ENCODE measurements around the gene STARD3NL. TPM values are rescaled to one million over a fixed set of nuclear protein-coding genes. Genes with fewer than 3 reads are reported as not detected.

The STARD3NL gene
- total and polyA plus RNA-seq, 2 experiments from 2014 or later = 64.0 to 68.1 TPM

- Histone ChIP-seq H3K9ac (no peak overlapping the region), H3K79me2 (ENCODE audit: insufficient read depth) (no peaks in the 10 kb centered on the region), H3K9me2 (ENCODE audit: insufficient read depth) (no peaks in the 10 kb centered on the region), H3F3A (ENCODE audit: insufficient read depth) (no peaks in the 10 kb centered on the region), H3K9me3 (ENCODE audit: low read depth) (no peaks in the 10 kb centered on the region), H3K27ac (no peak overlapping the region), H4K20me1 (ENCODE audit: insufficient read depth) (no peaks in the 10 kb centered on the region), H3K4me2 (ENCODE audit: unreplicated experiment) (no peak overlapping the region), H3K36me3 (ENCODE audit: low read depth) (no peaks in the 10 kb centered on the region), H3K4me1 (ENCODE audit: insufficient read depth) (no peaks in the 10 kb centered on the region), H2AFZ (no peak overlapping the region), H3K27me3 (replicated peaks; ENCODE audit: insufficient read depth) (no peaks in the 10 kb centered on the region), H3K4me3 (no peak overlapping the region)
- no peak for TF ChIP-seq EZH2 (IDR thresholded peaks at IDR 0.05; ENCODE audit: insufficient read depth, poor library complexity, severe bottlenecking)
- TF ChIP-seq EZH2phosphoT487 (IDR thresholded peaks at IDR 0.05; ENCODE audit: insufficient read depth, low read depth) = no peak
- in situ Hi-C loops (cut with MboI) = no loop called here
- WGBS, 2 experiments (ENCODE audit: low coverage in 1 of 2, low lambda C conversion rate in 2 of 2, missing lambda C conversion rate in 2 of 2) = 43 to 50% methylated on average over 2 of the region's 2 CpGs
- DNase-seq = no peak
Observed at GRCh38 chr7:38141187-38141586, 36.9 kb upstream of the STARD3NL start.

GRCh38 chr7:38142736-38143135 is 35.3 kb upstream of the STARD3NL start:
- Histone ChIP-seq H3K27ac (no peak overlapping the region), H3K4me2 (ENCODE audit: unreplicated experiment) (no peak overlapping the region), H3K4me3 (no peak overlapping the region), H3K9ac (no peak overlapping the region), H3K4me1 (ENCODE audit: insufficient read depth) (no peaks in the 10 kb centered on the region), H3K36me3 (ENCODE audit: low read depth) (no peaks in the 10 kb centered on the region), H3F3A (ENCODE audit: insufficient read depth) (no peaks in the 10 kb centered on the region), H4K20me1 (ENCODE audit: insufficient read depth) (no peaks in the 10 kb centered on the region), H3K9me3 (ENCODE audit: low read depth) (no peaks in the 10 kb centered on the region), H3K79me2 (ENCODE audit: insufficient read depth) (no peaks in the 10 kb centered on the region), H2AFZ (no peak overlapping the region), H3K9me2 (ENCODE audit: insufficient read depth) (no peaks in the 10 kb centered on the region), H3K27me3 (replicated peaks; ENCODE audit: insufficient read depth) (no peaks in the 10 kb centered on the region)
- no peak for DNase-seq
- WGBS, 2 experiments (ENCODE audit: low coverage in 1 of 2, low lambda C conversion rate in 2 of 2, missing lambda C conversion rate in 2 of 2) = 23 to 37% methylated on average over 3 of the region's 3 CpGs
- in situ Hi-C loops (cut with MboI) = no loop called here
- TF ChIP-seq EZH2phosphoT487 (IDR thresholded peaks at IDR 0.05; ENCODE audit: insufficient read depth, low read depth) (no peak), EZH2 (IDR thresholded peaks at IDR 0.05; ENCODE audit: insufficient read depth, poor library complexity, severe bottlenecking) (no peak)

- 2 to 4% methylated on average over 2 of the region's 2 CpGs for WGBS, 2 experiments (ENCODE audit: low coverage in 1 of 2, low lambda C conversion rate in 2 of 2, missing lambda C conversion rate in 2 of 2)
- TF ChIP-seq EZH2 (IDR thresholded peaks at IDR 0.05; ENCODE audit: insufficient read depth, poor library complexity, severe bottlenecking) (no peak), EZH2phosphoT487 (IDR thresholded peaks at IDR 0.05; ENCODE audit: insufficient read depth, low read depth) (no peak)
- no peak overlapping the region for H3K9ac ChIP-seq
- no peak overlapping the region for H3K27ac ChIP-seq
- no peaks in the 10 kb centered on the region for H3K9me3 ChIP-seq (ENCODE audit: low read depth)
- DNase-seq = peak; percentile 2
- H4K20me1 ChIP-seq (ENCODE audit: insufficient read depth) = no peaks in the 10 kb centered on the region
- in situ Hi-C loops (cut with MboI) = no loop called here
- no peak overlapping the region for H3K4me2 ChIP-seq (ENCODE audit: unreplicated experiment)
- no peak overlapping the region for H3K4me3 ChIP-seq
- no peaks in the 10 kb centered on the region for H3K9me2 ChIP-seq (ENCODE audit: insufficient read depth)
- no peaks in the 10 kb centered on the region for H3K4me1 ChIP-seq (ENCODE audit: insufficient read depth)
- H3K36me3 ChIP-seq (ENCODE audit: low read depth) = no peaks in the 10 kb centered on the region
- no peak overlapping the region for H2AFZ ChIP-seq
- H3K79me2 ChIP-seq (ENCODE audit: insufficient read depth) = no peaks in the 10 kb centered on the region
- H3F3A ChIP-seq (ENCODE audit: insufficient read depth) = no peaks in the 10 kb centered on the region
- no peaks in the 10 kb centered on the region for H3K27me3 ChIP-seq (replicated peaks; ENCODE audit: insufficient read depth)
Observed at GRCh38 chr7:38147005-38147404, 31.0 kb upstream of the STARD3NL start.

GRCh38 chr7:38151556-38151955 is 26.5 kb upstream of the STARD3NL start:
- Histone ChIP-seq H3K9me2 (ENCODE audit: insufficient read depth) (no peaks in the 10 kb centered on the region), H3K27me3 (replicated peaks; ENCODE audit: insufficient read depth) (0 out of 2 replicates have a peak, but pooled peaks cover 3% of the 10 kb centered on the region), H2AFZ (no peak overlapping the region), H4K20me1 (ENCODE audit: insufficient read depth) (no peaks in the 10 kb centered on the region), H3K4me2 (ENCODE audit: unreplicated experiment) (no peak overlapping the region), H3K27ac (no peak overlapping the region), H3K9ac (no peak overlapping the region), H3F3A (ENCODE audit: insufficient read depth) (no peaks in the 10 kb centered on the region), H3K4me1 (ENCODE audit: insufficient read depth) (no peaks in the 10 kb centered on the region), H3K36me3 (ENCODE audit: low read depth) (no peaks in the 10 kb centered on the region), H3K79me2 (ENCODE audit: insufficient read depth) (no peaks in the 10 kb centered on the region), H3K4me3 (no peak overlapping the region), H3K9me3 (ENCODE audit: low read depth) (no peaks in the 10 kb centered on the region)
- TF ChIP-seq EZH2 (IDR thresholded peaks at IDR 0.05; ENCODE audit: insufficient read depth, poor library complexity, severe bottlenecking) (no peak), EZH2phosphoT487 (IDR thresholded peaks at IDR 0.05; ENCODE audit: insufficient read depth, low read depth) (no peak)
- in situ Hi-C loops (cut with MboI) = no loop called here
- 19 to 36% methylated on average over 2 of the region's 2 CpGs for WGBS, 2 experiments (ENCODE audit: low coverage in 1 of 2, low lambda C conversion rate in 2 of 2, missing lambda C conversion rate in 2 of 2)
- DNase-seq = no peak

GRCh38 chr7:38153515-38153914 is 24.5 kb upstream of the STARD3NL start:
- 0 to 6% methylated on average over 1 of the region's 1 CpG for WGBS, 2 experiments (ENCODE audit: low coverage in 1 of 2, low lambda C conversion rate in 2 of 2, missing lambda C conversion rate in 2 of 2)
- Histone ChIP-seq H4K20me1 (ENCODE audit: insufficient read depth) (no peaks in the 10 kb centered on the region), H3K9ac (no peak overlapping the region), H3K9me3 (ENCODE audit: low read depth) (no peaks in the 10 kb centered on the region), H3K36me3 (ENCODE audit: low read depth) (no peaks in the 10 kb centered on the region), H3K79me2 (ENCODE audit: insufficient read depth) (no peaks in the 10 kb centered on the region), H3K27me3 (replicated peaks; ENCODE audit: insufficient read depth) (0 out of 2 replicates have a peak, but pooled peaks cover 3% of the 10 kb centered on the region), H3K4me2 (ENCODE audit: unreplicated experiment) (no peak overlapping the region), H3K4me1 (ENCODE audit: insufficient read depth) (no peaks in the 10 kb centered on the region), H2AFZ (no peak overlapping the region), H3K9me2 (ENCODE audit: insufficient read depth) (no peaks in the 10 kb centered on the region), H3F3A (ENCODE audit: insufficient read depth) (no peaks in the 10 kb centered on the region), H3K27ac (no peak overlapping the region), H3K4me3 (no peak overlapping the region)
- DNase-seq = no peak
- TF ChIP-seq EZH2 (IDR thresholded peaks at IDR 0.05; ENCODE audit: insufficient read depth, poor library complexity, severe bottlenecking) (no peak), EZH2phosphoT487 (IDR thresholded peaks at IDR 0.05; ENCODE audit: insufficient read depth, low read depth) (no peak)
- in situ Hi-C loops (cut with MboI) = no loop called here

Measured in GM23248 (cell line).